H1 (cell line): ENCODE results near the gene PRKCD. TPM values are rescaled to one million over a fixed set of nuclear protein-coding genes. Genes with fewer than 3 reads are reported as not detected.

Experiments used
- BRCA1 ChIP-seq: IDR thresholded peaks from 2 replicates; pipeline ENCODE4 v1.6.1; 2012; ENCODE audit warnings: low read depth, low read length, improper control_type of control experiment
- CBX5 ChIP-seq: fragments of 300-800, 300-1000 bp; sonication (generic); IDR thresholded peaks from 2 replicates; pipeline ENCODE4 v1.7.1; 2016; ENCODE audit warnings: antibody characterized with exemption, low read length, low read depth
- CTCF ChIP-seq, 3 experiments: IDR thresholded peaks; 1 replicate in 2 of 3; 2 replicates in 1 of 3; pipeline versions ENCODE4 v1.5.1 to v1.6.1; 2011; ENCODE audit warnings: low read length in 3 of 3, mild to moderate bottlenecking in 3 of 3, inconsistent platforms in 2 of 3, low read depth in 1 of 3, moderate library complexity in 1 of 3; ENCODE audit not compliant: insufficient read depth in 1 of 3; ENCODE audit errors: control extremely low read depth in 1 of 3
- SRF ChIP-seq: IDR thresholded peaks from 2 replicates; pipeline ENCODE4 v1.6.1; 2011; ENCODE audit warnings: mild to moderate bottlenecking, low read depth, low read length, moderate library complexity
- polyA plus RNA-seq, 7 experiments: library from polyadenylated mRNA; depleted of rRNA in 3 of 7; stranded (reverse) in 5 of 7; unstranded in 2 of 7; fragments of >200 nt in 5 of 7; fragments of 200-250 nt in 2 of 7; gene quantifications; 1 replicate in 5 of 7; 2 replicates in 1 of 7; 4 replicates in 1 of 7; pipeline versions ENCODE4 v1.2.1 to v1.2.3, GENCODE V29; 2011 to 2013; ENCODE audit warnings: missing spikeins in 2 of 7, mixed read lengths in 2 of 7
- total RNA-seq: library from RNA; stranded (reverse); fragmentation: NEBNext Ultra II Directional; extraction: Animal tissue kit (Norgen Biotek cat#: 25700); gene quantifications from 2 replicates; pipeline ENCODE4 v1.2.1, GENCODE V29; 2021

Gene PRKCD
- total and polyA plus RNA-seq, 2 of the 8 experiments (the other 6 are each of a cell fraction or from before 2014, with no cell fraction given) = 22.6 to 23.9 TPM

GRCh38 chr3:53179580-53179979, 18.6 kb downstream of the PRKCD start (continued):
- TF ChIP-seq SRF = no peak
- TF ChIP-seq CTCF (IDR thresholded peaks at IDR 0.05; ENCODE audit: control extremely low read depth in 1 of 3, insufficient read depth in 1 of 3, low read depth in 1 of 3, low read length in 3 of 3) = no peak
- TF ChIP-seq BRCA1 = no peak
- no peak for TF ChIP-seq CBX5
